ENCODE results near the gene GRHPR.
A peak's percentile ranks its signal among the peaks of the same experiment; 100 is the strongest.
"Not testable (repeated sequence)": the region's sequence is repeated elsewhere in the genome, so short reads cannot be mapped to it uniquely, and the experiment has no call there.

Gene GRHPR

DNA sequence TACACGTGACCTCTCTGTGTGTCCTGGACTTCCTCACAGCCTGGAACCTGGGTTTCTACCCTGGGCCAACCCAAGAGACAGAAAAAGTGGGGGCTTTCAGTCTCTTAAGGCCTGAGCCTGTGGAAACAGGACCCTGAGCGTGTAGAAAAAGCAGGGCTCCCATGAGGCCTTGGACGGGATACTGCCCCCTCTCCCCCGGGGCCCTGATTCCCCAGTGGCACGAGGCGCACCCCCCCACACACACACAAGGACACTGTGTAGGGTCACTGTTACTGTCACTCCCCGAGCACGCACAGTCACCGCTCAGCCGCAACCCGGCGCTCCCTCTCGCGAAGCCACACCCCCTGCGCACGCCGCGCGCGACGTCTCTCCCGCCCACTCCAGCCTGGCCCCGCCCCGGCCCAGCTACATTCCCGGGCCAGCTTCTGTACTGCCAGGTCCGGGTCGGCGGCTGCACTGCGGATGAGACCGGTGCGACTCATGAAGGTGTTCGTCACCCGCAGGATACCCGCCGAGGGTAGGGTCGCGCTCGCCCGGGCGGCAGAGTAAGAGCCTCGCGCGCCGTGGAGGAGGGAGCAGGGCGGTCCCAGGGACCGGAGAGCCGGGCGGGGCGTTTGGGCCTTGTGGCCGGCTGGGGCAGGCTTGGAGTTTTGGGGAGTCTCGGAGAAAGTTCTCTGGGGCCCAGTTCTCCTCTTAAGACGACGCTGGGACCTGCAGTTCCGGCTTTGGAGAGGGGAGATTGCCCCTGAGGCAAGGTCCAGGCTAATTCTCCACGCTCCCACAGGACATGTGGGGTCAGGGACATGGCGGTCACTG is at the start of gene GRHPR:
GRHPR (plus strand) TSS at position 408 of the 816 bp plus-strand sequence; CDS start at position 463, 55 bp downstream.
- DNase-seq (ENCODE audit: low read depth in 2 of 2), result peak; percentile 72 to 76

DNA sequence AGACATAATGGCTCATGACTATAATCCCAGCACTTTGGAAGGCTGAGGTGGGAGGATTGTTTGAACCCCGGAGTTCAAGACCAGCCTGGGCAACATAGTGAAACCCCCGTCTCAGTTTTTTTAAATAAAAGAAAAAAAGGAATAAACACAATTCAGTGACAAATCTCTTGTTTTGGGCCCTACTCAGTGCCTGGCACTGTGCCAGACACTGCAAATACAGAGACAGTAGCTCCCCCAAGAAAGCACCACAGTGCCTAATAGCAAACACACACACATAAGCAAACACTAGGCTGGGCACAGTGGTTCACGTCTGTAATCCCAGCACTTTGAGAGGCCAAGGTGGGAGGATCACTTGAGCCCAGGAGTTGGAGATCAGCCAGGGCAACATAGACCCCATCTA is 49.7 kb upstream of the GRHPR start:
- DNase-seq (ENCODE audit: low read depth in 2 of 2), result no peak

DNA sequence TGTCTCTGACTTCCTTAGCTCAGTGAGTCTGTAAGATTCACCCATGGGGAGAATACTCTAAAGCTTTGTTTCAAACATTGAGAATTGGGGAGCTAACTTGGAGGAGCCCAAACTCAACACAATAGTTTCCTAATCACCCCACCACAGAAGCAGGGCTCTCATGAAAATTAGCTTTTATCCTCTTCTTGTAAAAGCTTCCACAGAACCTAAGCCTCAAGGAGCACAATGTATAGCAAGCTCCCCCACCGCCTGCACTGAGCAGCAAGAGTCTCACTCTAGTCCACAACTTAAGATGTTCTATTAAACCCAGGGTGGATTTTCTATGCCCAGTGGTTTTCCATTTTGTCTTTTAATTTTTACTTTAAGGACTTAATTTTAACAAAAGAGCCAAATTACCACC is 48.9 kb upstream of the GRHPR start:
- no peak for DNase-seq (ENCODE audit: low read depth in 2 of 2)

DNA sequence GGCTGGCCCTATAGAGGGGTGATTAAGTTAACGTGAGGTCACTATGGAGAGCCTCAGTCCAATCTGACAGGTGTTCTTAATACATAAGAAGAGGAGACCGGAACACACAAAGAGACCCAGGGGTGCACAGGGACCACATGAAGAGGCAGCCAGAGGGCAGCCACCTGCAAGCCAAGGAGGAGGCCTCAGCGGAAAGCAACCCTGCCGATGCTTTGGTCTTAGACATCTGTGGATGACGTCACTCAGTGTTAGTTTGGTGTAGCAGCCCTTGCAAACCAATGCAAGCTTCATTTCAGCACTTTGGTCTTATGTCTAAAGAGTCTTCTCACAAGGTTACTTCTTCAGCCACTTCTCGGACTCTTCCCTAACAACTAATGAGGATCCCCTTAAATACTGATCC is 47.6 kb upstream of the GRHPR start:
- no peak for DNase-seq (ENCODE audit: low read depth in 2 of 2)

DNA sequence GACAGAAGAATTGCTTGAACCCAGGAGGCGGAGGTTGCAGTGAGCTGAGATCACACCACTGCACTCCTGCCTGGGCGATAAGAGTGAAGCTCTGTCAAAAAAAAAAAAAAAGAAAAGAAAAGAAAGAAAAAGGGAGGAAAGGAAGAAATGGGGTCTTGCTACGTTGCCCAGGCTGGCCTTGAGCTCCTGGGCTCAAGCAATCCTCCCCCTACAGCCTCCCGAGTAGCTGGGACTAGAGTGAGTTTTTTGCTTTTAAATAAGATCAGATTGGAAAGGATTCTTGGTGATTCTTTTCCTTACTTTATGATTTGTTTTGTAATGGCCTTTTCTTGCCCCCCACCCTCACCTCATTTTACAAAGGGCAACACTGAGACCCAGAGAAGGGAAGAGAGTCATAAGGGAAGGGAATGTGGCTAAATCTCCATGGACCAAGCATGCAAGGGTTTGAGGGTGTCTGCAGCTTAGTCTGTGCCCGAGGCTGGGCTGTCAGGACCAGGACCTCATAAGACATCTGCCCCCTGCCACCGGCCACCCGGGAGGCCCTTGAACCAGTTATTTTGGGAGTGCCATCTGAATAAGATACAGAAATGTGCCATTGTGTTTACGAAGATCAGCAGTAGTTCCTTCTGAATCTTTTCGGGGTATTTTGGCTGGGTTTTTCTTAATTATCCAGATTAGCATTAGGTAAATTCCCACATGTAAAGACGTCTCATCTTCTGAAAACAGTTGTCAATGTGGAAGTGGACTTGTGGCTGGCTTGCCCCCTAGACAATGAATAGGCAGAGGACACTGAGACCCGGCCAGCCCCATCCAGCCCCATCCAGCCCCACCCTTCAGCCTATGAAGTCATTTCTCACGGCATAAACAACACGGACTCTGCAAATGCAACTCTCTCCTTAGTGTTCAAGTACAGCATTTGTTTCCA is 44.5 kb upstream of the GRHPR start:
- no peak for DNase-seq (ENCODE audit: low read depth in 2 of 2)

DNA sequence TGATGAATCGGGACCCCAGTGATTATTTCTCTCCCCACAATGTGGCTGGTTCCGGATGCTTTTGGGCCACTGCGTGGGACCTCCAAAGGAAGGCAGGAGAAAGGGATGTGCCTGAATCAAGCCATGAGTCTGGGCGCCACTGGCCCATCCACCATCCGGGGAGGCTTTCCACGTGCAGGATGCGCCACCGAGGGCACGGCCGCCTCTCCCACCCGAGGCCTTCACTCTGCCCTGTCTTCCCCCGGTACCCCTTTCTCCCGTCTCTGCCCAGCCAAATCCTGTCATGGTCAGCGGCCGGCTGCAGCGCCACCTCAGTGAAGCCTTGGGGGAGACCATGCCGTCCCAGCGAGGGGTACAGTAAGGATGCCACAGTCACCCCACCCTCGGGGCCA is 43.9 kb upstream of the GRHPR start:
- no peak for DNase-seq (ENCODE audit: low read depth in 2 of 2)

DNA sequence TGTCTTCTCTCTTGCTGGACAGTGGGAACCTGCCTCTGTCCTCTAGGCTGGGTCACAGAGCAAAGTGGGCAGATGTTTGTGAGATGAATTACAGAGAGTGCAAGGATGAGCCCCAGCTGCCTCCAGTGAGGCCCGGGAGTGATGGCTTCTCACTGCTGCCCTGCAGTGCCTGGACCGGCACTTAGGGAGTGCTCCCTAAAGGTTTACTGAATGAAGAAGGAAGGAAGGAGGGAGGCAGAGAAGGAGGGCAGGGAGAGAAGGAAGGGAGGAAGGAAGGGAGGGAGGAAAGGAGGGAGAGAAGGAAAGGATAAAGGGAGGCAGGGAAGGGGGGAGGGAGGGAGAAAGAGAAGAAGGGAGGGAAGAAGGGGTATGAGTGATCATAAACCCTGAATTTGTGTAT is 42.7 kb upstream of the GRHPR start:
- no peak for DNase-seq (ENCODE audit: low read depth in 2 of 2)

DNA sequence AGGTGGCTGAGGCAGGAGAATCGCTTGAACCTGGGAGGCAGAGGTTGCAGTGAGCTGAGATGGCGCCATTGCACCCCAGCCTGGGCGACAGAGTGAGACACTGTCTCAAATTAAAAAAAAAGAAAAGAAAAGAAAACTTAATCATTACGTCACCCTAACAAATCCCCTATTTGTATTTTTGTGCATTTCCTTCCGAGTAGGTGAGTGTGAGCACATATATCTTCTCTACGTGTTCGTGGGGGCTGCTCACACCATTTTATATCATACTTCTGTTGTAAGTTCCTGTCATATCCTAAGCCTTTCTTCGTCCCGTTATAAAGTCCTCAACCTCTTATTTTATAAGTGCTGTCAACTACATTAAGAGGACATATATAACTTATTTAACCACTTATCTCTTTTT is 41.9 kb upstream of the GRHPR start:
- no peak for DNase-seq (ENCODE audit: low read depth in 2 of 2)

DNA sequence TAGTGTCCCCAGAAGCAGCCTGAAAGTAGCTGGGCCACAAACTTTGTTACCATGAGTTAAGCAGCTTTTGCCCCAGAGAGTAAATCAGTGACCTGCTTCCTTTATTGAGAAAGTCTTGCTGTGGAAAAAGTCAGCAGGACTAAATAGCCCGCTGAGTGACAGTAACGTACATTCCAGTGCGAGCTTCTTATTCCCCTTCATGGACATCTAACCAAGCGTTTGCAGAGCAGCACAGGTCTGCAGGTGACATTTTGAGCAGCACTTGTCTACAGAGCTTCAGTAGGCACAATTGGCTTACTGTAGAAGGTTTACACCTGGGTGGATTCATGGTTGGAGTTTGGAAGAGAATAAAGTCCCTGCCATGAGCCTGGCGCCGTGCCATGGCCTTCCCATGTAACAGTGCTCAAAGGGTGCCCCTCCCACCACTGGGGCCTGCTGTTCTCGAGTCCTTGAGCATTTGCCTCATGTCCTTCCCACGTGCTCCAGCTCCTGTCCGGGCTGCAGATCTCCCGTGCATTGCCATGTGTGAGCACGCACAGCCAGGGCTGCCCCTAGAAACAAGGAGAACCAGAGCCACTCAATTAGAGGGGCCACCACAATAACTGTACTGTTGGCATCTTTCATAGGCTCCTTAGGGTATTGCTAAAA is 41.3 kb upstream of the GRHPR start:
- DNase-seq (ENCODE audit: low read depth in 2 of 2), result no peak

DNA sequence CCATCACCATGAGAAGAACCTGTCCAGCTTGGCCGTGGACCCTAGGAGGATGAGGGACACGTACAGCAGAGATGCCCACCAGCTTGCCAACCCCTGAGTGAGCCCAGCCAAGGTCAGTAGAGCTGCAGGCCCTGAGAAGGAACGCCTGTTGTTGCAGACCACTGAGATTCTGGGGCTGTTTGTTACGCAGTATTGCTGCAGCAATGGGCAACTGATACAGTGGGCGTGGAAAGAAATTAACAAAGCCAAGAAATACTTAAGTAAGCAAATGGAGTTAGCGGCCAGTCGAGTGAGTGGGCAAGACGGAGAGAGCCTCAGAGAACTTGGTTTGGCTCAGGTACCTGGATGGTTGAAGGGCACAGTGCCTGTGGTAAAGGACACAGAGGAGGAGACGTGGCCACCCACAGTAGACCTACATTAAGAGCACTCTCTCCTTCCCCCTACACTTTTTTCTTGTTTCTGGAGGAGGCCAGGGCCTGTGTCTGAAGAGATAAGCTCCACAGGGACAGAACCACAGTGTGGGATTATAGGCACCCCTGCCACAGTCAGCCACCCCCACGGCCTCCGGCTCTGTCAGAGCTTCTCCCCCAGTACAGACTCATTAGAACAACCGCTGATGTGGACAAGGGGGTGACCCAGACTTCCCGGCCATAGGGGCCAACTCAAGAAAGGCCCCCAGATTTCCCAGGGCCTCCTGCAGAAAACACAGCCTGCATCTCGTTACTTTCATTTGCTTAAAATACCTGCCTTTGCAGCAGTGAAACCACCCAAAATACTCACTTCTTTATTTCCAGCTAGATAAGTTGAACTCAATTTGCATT is 40.1 kb upstream of the GRHPR start:
- no peak for DNase-seq (ENCODE audit: low read depth in 2 of 2)

DNA sequence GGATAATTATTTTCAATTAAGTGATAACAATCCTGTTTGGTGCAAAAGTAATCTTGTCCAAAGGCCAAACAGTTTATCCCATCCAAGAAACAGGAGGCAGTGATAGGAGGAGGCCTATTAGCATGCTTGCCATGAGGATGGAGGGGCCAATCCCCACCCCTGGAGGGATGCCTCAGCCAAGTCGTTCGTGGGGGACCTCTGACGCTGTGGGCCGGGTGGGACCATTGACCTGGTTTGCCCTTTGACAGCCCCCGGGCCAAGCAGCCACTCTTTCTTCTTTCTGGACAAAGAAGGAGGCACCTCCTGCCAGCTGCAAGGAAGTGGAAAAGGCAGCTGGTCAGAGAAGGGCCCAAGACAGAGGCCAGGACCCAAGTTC is 39.5 kb upstream of the GRHPR start:
- DNase-seq (ENCODE audit: low read depth in 2 of 2), result no peak

DNA sequence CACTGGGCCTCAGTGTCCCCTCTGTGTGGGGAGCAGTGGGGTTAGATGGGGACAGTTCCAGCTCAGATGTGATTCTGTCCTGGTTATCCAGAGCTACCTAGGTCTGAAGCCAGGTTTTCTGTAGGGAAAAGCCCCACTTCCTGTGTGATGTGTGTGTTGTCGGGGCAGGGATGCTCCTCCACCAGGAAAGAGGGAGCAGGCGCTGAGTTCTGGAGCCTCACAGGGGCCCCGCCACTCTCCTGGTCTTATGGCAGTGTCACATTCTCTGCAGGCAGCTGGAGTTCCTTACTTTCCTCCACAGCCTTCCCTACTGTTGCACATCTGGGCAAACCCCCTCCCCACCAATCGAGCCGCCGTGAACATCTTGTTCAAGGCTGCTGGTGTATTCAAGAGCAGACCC is 39.1 kb upstream of the GRHPR start:
- no peak for DNase-seq (ENCODE audit: low read depth in 2 of 2)

DNA sequence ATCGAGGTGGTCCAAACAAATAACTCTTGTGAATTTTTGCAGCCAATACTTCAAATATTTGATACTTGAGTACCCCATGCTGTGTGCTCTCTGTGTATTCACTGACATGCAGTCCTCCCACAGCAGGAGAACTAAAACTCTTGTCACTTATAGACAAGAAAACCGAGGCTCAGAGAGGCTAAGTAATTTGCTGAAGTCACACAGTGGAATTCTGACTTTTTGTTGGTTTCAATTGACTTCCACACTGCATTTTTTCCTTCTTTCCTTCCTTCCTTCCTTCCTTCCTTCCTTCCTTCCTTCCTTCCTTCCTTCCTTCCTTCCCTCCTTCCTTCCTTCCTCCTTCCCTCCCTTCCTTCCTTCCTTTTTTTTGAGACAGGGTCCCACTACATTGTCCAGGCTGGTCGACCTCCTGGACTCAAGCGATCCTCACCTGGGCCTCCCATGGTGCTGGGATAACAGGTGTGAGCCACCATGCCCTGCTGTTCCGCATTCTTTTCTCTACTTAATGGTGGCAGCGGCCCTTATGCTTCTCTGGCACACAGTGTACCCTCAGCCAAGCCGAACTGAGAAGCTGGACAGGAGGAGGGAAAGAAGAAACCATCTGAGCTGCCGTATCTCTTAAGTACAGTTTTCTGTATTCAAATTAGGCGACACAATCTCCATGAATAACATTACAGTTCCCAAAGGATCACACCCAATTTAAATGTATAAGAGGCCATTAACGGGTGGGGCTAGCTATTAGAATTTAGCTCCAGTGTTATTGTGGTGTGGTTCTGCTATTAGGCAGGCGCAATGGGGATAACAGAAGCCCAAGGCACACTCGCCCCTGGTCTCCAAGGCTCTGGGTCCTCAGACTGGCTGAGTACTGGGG is 38.4 kb upstream of the GRHPR start:
- DNase-seq (ENCODE audit: low read depth in 2 of 2), result no peak

DNA sequence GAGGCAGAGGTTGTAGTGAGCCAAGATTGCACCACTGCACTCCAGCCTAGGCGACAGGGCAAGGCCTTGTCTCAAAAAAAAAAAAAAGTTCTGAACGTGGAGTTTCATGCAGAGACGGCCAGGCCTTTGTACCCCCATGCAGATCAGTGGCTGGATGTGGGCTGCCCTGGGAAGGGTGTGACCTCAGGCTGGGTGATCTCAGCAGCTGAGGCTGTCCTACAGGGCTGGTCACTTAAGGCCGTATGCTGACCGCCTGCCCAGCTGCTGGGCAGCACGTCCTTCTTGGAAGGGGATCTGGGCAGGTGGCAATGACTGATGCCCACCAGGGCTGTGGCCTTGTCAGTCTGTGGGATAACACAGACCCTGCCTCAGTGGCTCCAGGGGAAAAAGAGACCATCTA is 37.2 kb upstream of the GRHPR start:
- DNase-seq (ENCODE audit: low read depth in 2 of 2), result no peak

DNA sequence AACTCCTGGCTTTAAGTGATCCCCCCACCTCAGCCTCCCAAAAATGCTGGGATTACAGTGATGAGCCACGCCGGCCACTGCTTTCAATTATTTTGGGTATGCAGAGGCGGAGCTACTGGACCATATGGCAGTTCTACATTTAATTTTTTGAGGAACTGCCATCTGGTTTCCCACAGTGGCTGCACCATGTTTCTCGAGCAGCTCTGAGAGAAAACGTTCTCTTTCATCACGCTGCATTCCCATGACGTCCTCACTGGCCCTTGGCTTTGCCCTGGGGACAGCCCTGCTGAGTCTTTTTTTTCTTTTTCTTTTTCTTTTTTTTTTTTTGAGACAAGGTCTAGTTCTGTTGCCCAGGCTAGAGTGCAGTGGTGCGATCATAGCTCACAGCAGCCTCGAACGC is 35.5 kb upstream of the GRHPR start:
- no peak for DNase-seq (ENCODE audit: low read depth in 2 of 2)

DNA sequence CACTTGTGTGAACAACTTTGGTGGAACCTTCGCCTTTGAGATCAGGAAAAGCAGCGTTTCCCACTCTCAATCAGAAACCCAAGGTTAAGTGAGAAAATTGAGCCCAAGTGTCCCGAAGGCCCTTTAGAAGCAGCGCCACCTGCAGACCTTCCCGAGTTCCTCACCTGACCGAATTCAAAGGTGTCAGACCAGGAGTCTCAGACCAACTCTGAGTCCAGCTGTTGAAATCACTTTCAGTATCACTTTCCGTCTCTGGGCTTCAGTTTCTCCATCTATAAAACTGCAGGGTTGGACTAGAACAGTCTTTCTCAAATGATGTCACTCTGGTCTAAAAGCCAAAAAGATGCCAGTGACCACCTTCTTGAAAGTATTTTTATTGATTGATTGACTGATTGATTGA is 31.7 kb upstream of the GRHPR start:
- DNase-seq (ENCODE audit: low read depth in 2 of 2), result peak in 1 of 2 donors; percentile 5

DNA sequence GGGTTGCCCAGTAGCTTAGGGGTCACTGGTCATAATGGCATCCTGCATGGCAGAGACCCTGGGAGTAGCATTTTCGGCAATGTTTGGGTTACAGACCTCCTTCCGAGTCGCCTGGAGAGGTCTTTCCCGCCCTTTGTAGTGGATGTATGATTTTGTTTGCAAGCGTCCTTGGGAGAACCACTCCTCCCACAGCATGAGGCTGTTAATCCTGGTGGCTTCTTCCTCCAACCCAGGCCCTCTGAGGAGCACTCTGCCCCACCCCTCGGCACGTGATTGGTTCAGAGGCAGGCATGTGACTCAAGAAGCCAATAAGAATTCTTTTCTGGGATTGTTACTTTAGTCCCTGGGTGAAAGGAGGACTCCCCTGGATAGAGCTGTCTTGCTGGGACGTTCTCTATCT is 30.2 kb upstream of the GRHPR start:
- DNase-seq (ENCODE audit: low read depth in 2 of 2), result no peak

DNA sequence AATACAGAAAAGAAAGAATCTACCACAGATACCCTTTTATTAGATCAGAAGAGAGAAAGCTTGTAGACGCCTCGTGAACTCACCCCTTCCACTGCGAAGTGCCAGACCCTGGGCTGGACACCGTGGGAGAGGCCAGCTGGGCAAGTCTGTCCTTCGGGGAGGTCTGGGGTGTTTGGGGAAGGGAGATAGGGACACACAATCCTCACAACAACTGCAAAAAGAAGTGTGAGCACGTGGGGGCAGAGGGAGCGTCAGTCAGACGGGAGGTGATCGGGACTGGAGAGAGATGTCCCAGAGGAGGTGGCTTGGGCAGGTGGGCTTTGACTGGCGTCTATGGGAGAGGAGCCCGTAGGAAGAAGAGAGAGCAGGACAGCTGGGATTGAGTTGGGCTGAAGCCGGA is 27.3 kb upstream of the GRHPR start:
- DNase-seq (ENCODE audit: low read depth in 2 of 2), result no peak

DNA sequence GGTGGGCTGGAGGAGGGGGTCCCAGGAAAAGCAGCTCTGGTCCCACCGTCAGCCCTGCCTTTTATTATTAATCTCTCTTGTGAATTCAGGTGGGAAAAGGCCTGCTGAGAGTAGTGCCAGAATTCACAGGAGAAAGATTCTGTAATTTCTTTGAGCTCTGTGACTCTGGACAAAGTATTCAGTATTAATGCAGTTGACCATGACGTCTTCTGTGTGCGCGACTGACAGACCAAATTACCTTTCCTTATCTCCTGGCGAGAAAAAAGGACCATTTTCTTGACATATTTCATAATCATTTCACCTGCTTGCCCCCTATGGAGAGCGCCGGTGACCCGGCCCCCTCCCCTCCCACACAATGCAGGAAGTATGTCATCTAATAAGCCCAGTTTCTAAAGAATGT is 26.8 kb upstream of the GRHPR start:
- DNase-seq (ENCODE audit: low read depth in 2 of 2), result no peak

DNA sequence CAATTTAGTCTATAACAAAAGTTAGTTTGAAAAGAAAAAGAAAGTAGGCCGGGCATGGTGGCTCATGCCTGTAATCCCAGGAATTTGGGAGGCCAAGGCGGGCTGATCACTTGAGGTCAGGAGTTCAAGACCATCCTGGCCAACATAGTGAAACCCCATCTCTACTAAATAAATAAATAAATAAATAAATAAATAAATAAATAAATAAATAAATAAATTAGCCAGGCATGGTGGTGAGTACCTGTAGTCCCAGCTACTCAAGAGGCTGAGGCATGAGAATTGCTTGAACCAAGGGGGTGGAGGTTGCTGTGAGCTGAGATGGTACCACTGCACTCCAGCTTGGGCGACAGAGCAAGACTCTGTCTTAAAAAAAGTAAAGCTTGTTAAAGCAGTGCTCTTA is 24.5 kb upstream of the GRHPR start:
- DNase-seq (ENCODE audit: low read depth in 2 of 2), result not testable (repeated sequence)

All from stimulated activated CD8-positive, alpha-beta memory T cell treated with anti-CD3 and anti-CD28 coated beads, Interleukin-2, amount 100 ng/mL, for 1 hour (primary cell).